NCI-H526 treated with DMSO at 0.1 percent for 48 hours (cell line): ENCODE results near the gene STK32B.
A peak's percentile ranks its signal among the peaks of the same experiment; 100 is the strongest.

ENCODE experiments used
- DNase-seq: peaks from one replicate; lab custom pipeline; 2025; lab: John Stamatoyannopoulos, UW

The STK32B gene

GRCh38 chr4:5470318-5471198 lies 419.3 kb downstream of the STK32B start:
- no peak for DNase-seq

- DNase-seq = no peak
Measured at GRCh38 chr4:5471206-5471605, 419.9 kb downstream of the STK32B start.

- no peak for DNase-seq
Measured at GRCh38 chr4:5471691-5472090, 420.4 kb downstream of the STK32B start.

- no peak for DNase-seq
Measured at GRCh38 chr4:5472160-5472591, 420.9 kb downstream of the STK32B start.

- DNase-seq = no peak
Measured at GRCh38 chr4:5473125-5473524, 421.8 kb downstream of the STK32B start.

GRCh38 chr4:5474756-5475155 lies 423.5 kb downstream of the STK32B start:
- DNase-seq = no peak

GRCh38 chr4:5477613-5478012 lies 426.3 kb downstream of the STK32B start:
- no peak for DNase-seq

GRCh38 chr4:5478169-5478568 lies 426.9 kb downstream of the STK32B start:
- peak; percentile 21 for DNase-seq

- DNase-seq = no peak
Measured at GRCh38 chr4:5478697-5479096, 427.4 kb downstream of the STK32B start.

- no peak for DNase-seq
Measured at GRCh38 chr4:5479518-5480060, 428.3 kb downstream of the STK32B start.

GRCh38 chr4:5488413-5488812 lies 437.1 kb downstream of the STK32B start:
- DNase-seq = no peak

- no peak for DNase-seq
Measured at GRCh38 chr4:5489260-5489659, 438.0 kb downstream of the STK32B start.

- DNase-seq = no peak
Measured at GRCh38 chr4:5497489-5497888, 446.2 kb downstream of the STK32B start.

GRCh38 chr4:5500165-5500564 lies 448.9 kb downstream of the STK32B start:
- no peak for DNase-seq

GRCh38 chr4:5503336-5503936 lies 452.2 kb downstream of the STK32B start:
- no peak for DNase-seq

- DNase-seq = no peak
Measured at GRCh38 chr4:5504486-5504885, 453.2 kb downstream of the STK32B start.

- DNase-seq = peak; percentile 88
Measured at GRCh38 chr4:5510504-5510903, 459.2 kb downstream of the STK32B start.

GRCh38 chr4:5511791-5512190 lies 460.5 kb downstream of the STK32B start:
- no peak for DNase-seq

GRCh38 chr4:5515646-5516045 lies 464.4 kb downstream of the STK32B start:
- DNase-seq = no peak

GRCh38 chr4:5517372-5517771 lies 466.1 kb downstream of the STK32B start:
- peak; percentile 3 for DNase-seq

- no peak for DNase-seq
Measured at GRCh38 chr4:5524446-5525299, 473.4 kb downstream of the STK32B start.
